Erythroblast (primary cell): ENCODE measurements around the gene TUBA4A.

ENCODE experiments used
- GATA1 ChIP-seq: IDR thresholded peaks from 2 replicates; pipeline ENCODE4 v1.6.1; 2011; ENCODE audit warnings: low read depth, mild to moderate bottlenecking, control low read depth, low read length, moderate library complexity
- POLR2A ChIP-seq: IDR thresholded peaks from 2 replicates; pipeline ENCODE4 v1.6.1; 2011; ENCODE audit warnings: mild to moderate bottlenecking, low read length

- TF ChIP-seq POLR2A (no peak), GATA1 (no peak)
These were observed 35.4 kb upstream of the TUBA4A start for GRCh38 chr2:219289195-219289536.
